HG03442 (cell line): Measurements from ENCODE around the gene RAB31.

ENCODE experiments used
- ATAC-seq: cut with Tn5 transposase; IDR thresholded peaks from one replicate; pipeline ENCODE4 v1.9.1; 2021; ENCODE audit warnings: mild to moderate bottlenecking, moderate library complexity; ENCODE audit not compliant: unreplicated experiment

RAB31 gene

DNA sequence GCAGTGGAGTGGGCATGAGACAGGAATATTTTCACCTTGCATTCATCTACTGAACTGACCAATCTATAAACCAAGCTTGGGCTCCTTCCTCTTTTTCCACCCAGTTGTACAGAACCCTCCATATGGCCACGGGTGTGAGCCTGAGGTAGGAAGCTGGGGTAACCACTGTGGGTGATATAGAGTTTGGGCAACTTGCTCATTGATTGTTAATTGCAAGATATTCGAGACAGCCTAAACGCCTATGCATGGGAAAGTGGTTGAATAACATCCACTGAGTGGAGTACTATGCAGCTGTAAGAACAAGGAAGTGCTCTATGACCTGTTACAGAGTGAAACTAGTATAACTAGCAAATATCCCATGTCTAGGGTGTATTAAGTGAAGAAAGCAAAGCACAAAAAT lies 198.4 kb downstream of the RAB31 start:
- ATAC-seq: no peak

- no peak for ATAC-seq
Observed at GRCh38 chr18:9907867-9908266, 199.8 kb downstream of the RAB31 start.

- no peak for ATAC-seq
Observed at GRCh38 chr18:9910071-9910470, 202.0 kb downstream of the RAB31 start.

GRCh38 chr18:9910661-9911060 lies 202.6 kb downstream of the RAB31 start:
- no peak for ATAC-seq

DNA sequence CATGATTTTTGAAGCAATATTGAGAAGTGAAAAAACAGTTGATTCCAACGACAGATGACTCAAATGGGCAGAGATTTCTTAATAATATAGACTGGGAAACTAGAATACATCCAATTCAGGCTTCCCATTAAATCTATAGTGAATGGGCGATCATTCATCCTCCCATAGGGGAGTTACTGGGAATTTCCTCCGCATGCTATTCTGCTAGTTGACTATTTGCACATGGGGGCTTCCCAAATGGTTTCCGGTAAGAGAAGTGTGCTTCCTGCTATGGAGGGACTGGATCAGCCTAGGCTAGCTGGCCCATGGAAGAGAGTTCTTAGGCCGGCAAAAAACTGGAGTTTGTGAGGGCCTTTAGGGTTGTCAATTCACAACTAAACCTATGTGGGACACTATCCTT lies 203.1 kb downstream of the RAB31 start:
- ATAC-seq: no peak
